ENCODE measurements around the gene TRAF4. TPM values are rescaled to one million over a fixed set of nuclear protein-coding genes. Genes with fewer than 3 reads are reported as not detected.
"Not testable (repeated sequence)": the region's sequence is repeated elsewhere in the genome, so short reads cannot be mapped to it uniquely, and the experiment has no call there.

Gene TRAF4
- total RNA-seq, 1 experiment from 2014 or later, result 26.1 TPM

- peaks cover 44% of the 10 kb centered on the region for H3K36me3 ChIP-seq
- H3K27me3 ChIP-seq, result no peaks in the 10 kb centered on the region
- DNase-seq, result no peak
- H3K9me3 ChIP-seq, result no peaks in the 10 kb centered on the region
- H3K4me3 ChIP-seq, result peak within 1 kb of the TSS; percentile 54
Observed at GRCh38 chr17:28711723-28712031, 32.1 kb upstream of the TRAF4 start, which contains the start of gene PROCA1. Gene PROCA1, minus strand, starts transcription at chr17:28711888. Its CDS starts 228 bp downstream, at chr17:28711660.

GRCh38 chr17:28712032-28712704, 31.6 kb upstream of the TRAF4 start:
- no peaks in the 10 kb centered on the region for H3K9me3 ChIP-seq
- peaks cover 49% of the 10 kb centered on the region for H3K36me3 ChIP-seq
- peak overlapping the region; percentile 54; the same call in 1 of the 2 replicates for H3K4me3 ChIP-seq
- no peak for DNase-seq
- H3K27me3 ChIP-seq, result no peaks in the 10 kb centered on the region

GRCh38 chr17:28712705-28713415, 31.0 kb upstream of the TRAF4 start:
- Histone ChIP-seq H3K9me3 (no peaks in the 10 kb centered on the region), H3K36me3 (peaks cover 51% of the 10 kb centered on the region), H3K27me3 (no peaks in the 10 kb centered on the region), H3K4me3 (no peak overlapping the region)
- no peak for DNase-seq

- no peak for DNase-seq
- H3K27me3 ChIP-seq, result no peaks in the 10 kb centered on the region
Observed at GRCh38 chr17:28714281-28714680, 29.5 kb upstream of the TRAF4 start.

GRCh38 chr17:28715217-28715616, 28.6 kb upstream of the TRAF4 start:
- DNase-seq, result no peak
- Histone ChIP-seq H3K9me3 (no peaks in the 10 kb centered on the region), H3K27me3 (no peaks in the 10 kb centered on the region), H3K36me3 (peaks cover 55% of the 10 kb centered on the region), H3K4me3 (no peak overlapping the region)

More at GRCh38 chr17:28714281-28714680, 29.5 kb upstream of the TRAF4 start:
- Histone ChIP-seq H3K4me3 (no peak overlapping the region), H3K9me3 (no peaks in the 10 kb centered on the region), H3K36me3 (peaks cover 51% of the 10 kb centered on the region)

GRCh38 chr17:28716740-28717577, 26.9 kb upstream of the TRAF4 start:
- DNase-seq, result peak; percentile 59
- Histone ChIP-seq H3K27me3 (no peaks in the 10 kb centered on the region), H3K4me3 (peak overlapping the region; percentile 82), H3K9me3 (no peaks in the 10 kb centered on the region), H3K36me3 (peaks cover 72% of the 10 kb centered on the region)

- no peaks in the 10 kb centered on the region for H3K9me3 ChIP-seq
- H3K4me3 ChIP-seq, result peak within 1 kb of the TSS; percentile 82
- peak; percentile 98 for DNase-seq
- H3K36me3 ChIP-seq, result peaks cover 73% of the 10 kb centered on the region
- no peaks in the 10 kb centered on the region for H3K27me3 ChIP-seq
Observed at GRCh38 chr17:28717578-28718332, 26.1 kb upstream of the TRAF4 start, which contains the start of gene RAB34. Gene RAB34, minus strand, starts transcription at chr17:28717868. Its CDS starts 602 bp downstream, at chr17:28717266.

- peaks cover 76% of the 10 kb centered on the region for H3K36me3 ChIP-seq
Observed at GRCh38 chr17:28718333-28719020, 25.3 kb upstream of the TRAF4 start.

GRCh38 chr17:28719021-28719433, 24.8 kb upstream of the TRAF4 start:
- DNase-seq, result no peak
- H3K4me3 ChIP-seq, result peak overlapping the region; percentile 82
- H3K36me3 ChIP-seq, result peaks cover 76% of the 10 kb centered on the region

More at GRCh38 chr17:28718333-28719020, 25.3 kb upstream of the TRAF4 start:
- Histone ChIP-seq H3K27me3 (no peaks in the 10 kb centered on the region), H3K9me3 (no peaks in the 10 kb centered on the region), H3K4me3 (peak overlapping the region; percentile 82)
- DNase-seq, result no peak

GRCh38 chr17:28720247-28720996, 23.4 kb upstream of the TRAF4 start:
- Histone ChIP-seq H3K9me3 (no peaks in the 10 kb centered on the region), H3K27me3 (no peaks in the 10 kb centered on the region), H3K36me3 (peaks cover 75% of the 10 kb centered on the region), H3K4me3 (peak overlapping the region; percentile 82)
- DNase-seq, result no peak

More at GRCh38 chr17:28719021-28719433, 24.8 kb upstream of the TRAF4 start:
- no peaks in the 10 kb centered on the region for H3K27me3 ChIP-seq
- no peaks in the 10 kb centered on the region for H3K9me3 ChIP-seq

GRCh38 chr17:28720997-28721329, 22.8 kb upstream of the TRAF4 start:
- peak overlapping the region; percentile 82 for H3K4me3 ChIP-seq
- not testable (repeated sequence) for H3K9me3 ChIP-seq, H3K27me3 ChIP-seq, DNase-seq
- H3K36me3 ChIP-seq, result peaks cover 70% of the 10 kb centered on the region

GRCh38 chr17:28722417-28723158, 21.2 kb upstream of the TRAF4 start:
- Histone ChIP-seq H3K27me3 (no peaks in the 10 kb centered on the region), H3K36me3 (peaks cover 56% of the 10 kb centered on the region), H3K9me3 (no peaks in the 10 kb centered on the region), H3K4me3 (peak overlapping the region; percentile 82)
- no peak for DNase-seq

GRCh38 chr17:28723159-28723835, 20.5 kb upstream of the TRAF4 start:
- no peak for DNase-seq
- no peaks in the 10 kb centered on the region for H3K9me3 ChIP-seq
- H3K4me3 ChIP-seq, result peak overlapping the region; percentile 82
- peaks cover 56% of the 10 kb centered on the region for H3K36me3 ChIP-seq
- H3K27me3 ChIP-seq, result no peaks in the 10 kb centered on the region

GRCh38 chr17:28723836-28724499, 19.8 kb upstream of the TRAF4 start:
- peak overlapping the region; percentile 3 for H3K4me3 ChIP-seq
- H3K9me3 ChIP-seq, H3K27me3 ChIP-seq, DNase-seq: not testable (repeated sequence)
- peaks cover 56% of the 10 kb centered on the region for H3K36me3 ChIP-seq

All from MG63 (cell line).